Measurements from ENCODE around the gene DNER.
"Not testable (repeated sequence)": the region's sequence is repeated elsewhere in the genome, so short reads cannot be mapped to it uniquely, and the experiment has no call there.

Gene DNER

DNA sequence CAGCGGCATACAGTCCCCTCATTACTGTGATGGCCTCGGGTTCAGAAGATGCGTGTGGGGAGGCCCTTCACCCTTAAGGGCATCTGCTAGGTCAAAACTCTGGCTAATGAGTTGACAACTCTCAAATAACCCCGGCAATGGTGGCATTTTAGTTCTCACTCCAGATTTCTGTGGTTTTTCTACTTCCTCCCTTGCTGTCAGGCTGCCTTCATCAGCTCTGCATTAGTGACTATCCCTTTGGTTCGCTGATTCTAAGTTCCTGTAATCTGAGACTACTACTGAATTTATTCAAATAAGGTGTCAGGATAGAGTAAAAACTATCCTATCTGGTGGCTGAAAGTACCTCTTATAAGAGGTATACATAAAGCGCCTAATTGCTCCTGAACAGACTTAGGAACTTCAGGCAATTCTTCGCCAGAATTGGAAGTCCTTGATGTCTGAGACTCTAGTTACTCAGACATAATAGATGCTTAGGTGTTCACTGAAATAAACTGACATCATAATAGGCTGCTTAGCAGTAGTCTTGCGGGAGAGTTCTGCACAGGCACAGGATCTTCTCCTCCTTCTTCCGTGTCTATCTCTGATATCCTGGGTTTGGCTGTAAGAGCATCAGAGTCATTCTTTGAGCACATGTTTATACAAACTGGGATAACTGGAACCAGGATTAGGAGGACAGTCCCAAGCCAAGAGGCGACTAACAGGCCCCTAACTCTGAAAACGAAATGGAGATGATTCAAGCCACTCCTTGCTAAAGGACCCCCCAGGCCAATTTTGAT lies 194.5 kb downstream of the DNER start:
- no peaks in the 10 kb centered on the region for H3K9me3 Mint-ChIP-seq
- ATAC-seq (replicated peaks; ENCODE audit: extremely low read depth, poor library complexity, severe bottlenecking) (no peak), DNase-seq (ENCODE audit: low spot score in 2 of 2) (no peak)
- no peak overlapping the region for H3K4me3 Mint-ChIP-seq
- H3K36me3 Mint-ChIP-seq (ENCODE audit: insufficient read depth) = no peaks in the 10 kb centered on the region
- no peaks in the 10 kb centered on the region for H3K4me1 Mint-ChIP-seq
- H3K27ac Mint-ChIP-seq (ENCODE audit: low read depth) = no peak overlapping the region
- H3K27me3 Mint-ChIP-seq = peaks cover 16% of the 10 kb centered on the region

- H3K36me3 Mint-ChIP-seq (ENCODE audit: insufficient read depth) = peaks cover 1% of the 10 kb centered on the region
- no peaks in the 10 kb centered on the region for H3K4me1 Mint-ChIP-seq
- H3K27me3 Mint-ChIP-seq = peaks cover 4% of the 10 kb centered on the region
- no peak overlapping the region for H3K27ac Mint-ChIP-seq (ENCODE audit: low read depth)
- no peak for ATAC-seq (replicated peaks; ENCODE audit: extremely low read depth, poor library complexity, severe bottlenecking)
- H3K4me3 Mint-ChIP-seq = no peak overlapping the region
- no peaks in the 10 kb centered on the region for H3K9me3 Mint-ChIP-seq
- no peak for DNase-seq (ENCODE audit: low spot score in 2 of 2)
These were observed 200.0 kb downstream of the DNER start for GRCh38 chr2:229514273-229514895.

- Mint-ChIP-seq H3K4me1 (no peaks in the 10 kb centered on the region), H3K9me3 (no peaks in the 10 kb centered on the region), H3K27ac (ENCODE audit: low read depth) (no peak overlapping the region), H3K4me3 (no peak overlapping the region), H3K27me3 (no peaks in the 10 kb centered on the region), H3K36me3 (ENCODE audit: insufficient read depth) (peaks cover 1% of the 10 kb centered on the region)
- DNase-seq (ENCODE audit: low spot score in 2 of 2) (no peak), ATAC-seq (replicated peaks; ENCODE audit: extremely low read depth, poor library complexity, severe bottlenecking) (no peak)
These were observed 202.8 kb downstream of the DNER start for GRCh38 chr2:229511524-229511923.

DNA sequence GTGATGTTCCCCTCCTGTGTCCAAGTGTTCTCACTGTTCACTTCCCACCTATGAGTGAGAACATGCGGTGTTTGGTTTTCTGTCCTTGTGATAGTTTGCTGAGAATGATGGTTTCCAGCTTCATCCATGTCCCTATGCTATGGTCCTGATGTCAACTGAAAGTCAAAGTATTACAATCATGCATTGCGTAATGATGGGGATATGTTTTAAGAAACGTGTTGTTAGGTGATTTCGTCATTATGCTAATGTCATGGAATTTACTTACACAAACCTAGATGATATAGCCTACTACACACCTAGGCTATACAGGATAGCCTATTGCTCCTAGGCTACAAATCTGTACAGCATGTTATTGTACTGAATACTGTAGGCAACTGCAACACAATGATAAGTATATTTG lies 207.7 kb downstream of the DNER start:
- H3K27ac Mint-ChIP-seq (ENCODE audit: low read depth); H3K9me3 Mint-ChIP-seq; ATAC-seq (replicated peaks; ENCODE audit: extremely low read depth, poor library complexity, severe bottlenecking); DNase-seq (ENCODE audit: low spot score in 2 of 2); H3K4me3 Mint-ChIP-seq; H3K27me3 Mint-ChIP-seq; H3K36me3 Mint-ChIP-seq (ENCODE audit: insufficient read depth); H3K4me1 Mint-ChIP-seq: not testable (repeated sequence)

DNA sequence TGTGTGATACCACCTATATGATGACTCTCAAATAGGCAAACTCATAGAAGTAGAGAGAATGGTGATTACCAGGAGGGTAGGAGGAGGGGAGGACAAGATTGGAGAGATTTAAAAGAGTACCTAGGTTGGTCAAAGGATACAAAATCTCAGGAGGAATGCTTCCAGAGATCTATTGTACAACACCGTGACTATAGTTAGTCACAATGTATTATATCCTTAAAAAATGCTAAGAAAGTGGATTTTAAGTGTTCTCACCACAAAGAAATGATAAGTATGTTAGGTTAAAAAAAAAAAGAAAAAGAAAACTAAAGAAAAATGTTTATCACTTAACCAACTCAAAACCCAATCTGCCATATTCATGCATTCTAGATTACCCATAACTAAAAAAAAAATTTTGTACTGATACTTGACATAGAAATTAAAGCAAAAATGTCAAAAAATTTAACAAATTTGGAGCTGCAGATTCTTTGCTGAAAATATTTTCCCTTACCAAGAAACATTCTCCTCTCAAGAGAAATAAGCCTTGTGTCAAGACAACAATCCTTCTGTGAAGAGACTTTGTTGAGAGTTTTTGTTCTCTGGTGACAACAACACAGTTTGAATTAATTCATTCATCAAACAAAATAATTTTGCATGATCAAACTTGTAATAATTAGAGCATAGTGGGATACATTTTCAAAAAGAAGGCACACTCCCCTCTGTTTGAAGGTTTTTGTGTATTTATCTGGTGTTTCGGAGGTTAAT lies 213.1 kb downstream of the DNER start:
- Mint-ChIP-seq H3K36me3 (ENCODE audit: insufficient read depth) (no peaks in the 10 kb centered on the region), H3K4me3 (no peak overlapping the region), H3K27ac (ENCODE audit: low read depth) (no peak overlapping the region), H3K27me3 (no peaks in the 10 kb centered on the region), H3K4me1 (no peaks in the 10 kb centered on the region), H3K9me3 (no peaks in the 10 kb centered on the region)
- DNase-seq (ENCODE audit: low spot score in 2 of 2) (no peak), ATAC-seq (replicated peaks; ENCODE audit: extremely low read depth, poor library complexity, severe bottlenecking) (no peak)

DNA sequence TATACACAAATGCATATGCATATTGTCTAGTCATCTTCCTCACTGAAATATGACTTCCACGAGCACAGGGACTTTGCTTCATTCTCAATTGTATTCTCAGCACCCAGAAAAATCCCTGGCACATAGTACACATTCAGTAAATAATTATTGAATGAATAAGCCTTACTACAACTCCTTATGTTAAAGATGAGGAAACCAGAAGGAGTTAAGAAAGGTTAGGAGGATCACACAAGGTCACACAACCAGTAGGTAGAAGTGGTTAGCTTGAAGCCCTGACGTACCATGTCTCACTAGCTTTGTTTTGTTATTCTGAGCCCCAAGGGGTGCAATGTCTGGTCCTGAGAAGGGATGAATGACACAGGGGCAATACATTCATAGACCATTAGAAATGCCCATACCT lies 222.3 kb downstream of the DNER start:
- no peaks in the 10 kb centered on the region for H3K36me3 Mint-ChIP-seq (ENCODE audit: insufficient read depth)
- DNase-seq (ENCODE audit: low spot score in 2 of 2) = no peak
- no peak for ATAC-seq (replicated peaks; ENCODE audit: extremely low read depth, poor library complexity, severe bottlenecking)
- H3K27me3 Mint-ChIP-seq = peaks cover 29% of the 10 kb centered on the region
- H3K27ac Mint-ChIP-seq (ENCODE audit: low read depth) = no peak overlapping the region
- peaks cover 10% of the 10 kb centered on the region for H3K9me3 Mint-ChIP-seq
- no peak overlapping the region for H3K4me3 Mint-ChIP-seq
- no peaks in the 10 kb centered on the region for H3K4me1 Mint-ChIP-seq

DNA sequence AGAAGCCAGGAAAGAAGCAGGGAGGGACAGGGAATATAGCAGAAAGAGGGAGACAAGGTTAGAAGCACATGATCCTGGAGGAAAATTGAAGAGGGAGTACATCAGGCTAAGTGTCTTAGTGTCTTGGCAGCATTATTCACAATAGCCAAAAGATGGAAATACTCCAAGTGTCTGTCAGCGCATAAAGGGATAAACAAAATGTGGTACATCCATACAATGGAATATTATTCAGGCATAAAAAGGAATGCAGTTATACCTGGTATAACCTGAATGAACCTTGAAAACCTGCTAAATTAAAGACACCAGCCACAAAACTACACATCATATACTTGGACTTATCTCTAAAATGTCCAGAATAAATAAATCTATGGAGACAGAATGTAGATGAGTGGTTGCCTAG lies 224.2 kb downstream of the DNER start:
- Mint-ChIP-seq H3K4me1 (no peaks in the 10 kb centered on the region), H3K36me3 (ENCODE audit: insufficient read depth) (no peaks in the 10 kb centered on the region), H3K27ac (ENCODE audit: low read depth) (no peak overlapping the region), H3K4me3 (no peak overlapping the region), H3K9me3 (peaks cover 10% of the 10 kb centered on the region), H3K27me3 (peaks cover 26% of the 10 kb centered on the region)
- ATAC-seq (replicated peaks; ENCODE audit: extremely low read depth, poor library complexity, severe bottlenecking) (no peak), DNase-seq (ENCODE audit: low spot score in 2 of 2) (no peak)

DNA sequence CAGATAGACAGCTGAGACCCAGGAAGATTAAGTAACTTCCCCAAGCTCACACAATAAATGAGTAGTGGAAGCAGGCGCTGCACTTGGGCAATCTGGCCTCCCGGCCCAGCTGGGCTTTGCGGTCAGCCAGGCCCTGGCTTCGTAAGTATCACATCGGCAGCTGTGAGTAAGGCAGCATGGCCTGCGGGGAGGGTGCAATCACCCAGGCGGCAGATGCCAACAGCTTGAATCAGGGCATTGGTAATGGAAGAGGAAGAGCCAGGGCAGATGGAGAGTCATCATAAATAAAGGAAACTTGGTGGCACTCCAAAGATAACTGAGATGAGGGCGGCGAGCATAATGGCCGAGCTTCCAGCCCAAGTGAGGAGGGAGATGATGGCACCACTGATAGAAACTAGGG lies 225.3 kb downstream of the DNER start:
- H3K27ac Mint-ChIP-seq (ENCODE audit: low read depth) = no peak overlapping the region
- no peak for ATAC-seq (replicated peaks; ENCODE audit: extremely low read depth, poor library complexity, severe bottlenecking)

DNA sequence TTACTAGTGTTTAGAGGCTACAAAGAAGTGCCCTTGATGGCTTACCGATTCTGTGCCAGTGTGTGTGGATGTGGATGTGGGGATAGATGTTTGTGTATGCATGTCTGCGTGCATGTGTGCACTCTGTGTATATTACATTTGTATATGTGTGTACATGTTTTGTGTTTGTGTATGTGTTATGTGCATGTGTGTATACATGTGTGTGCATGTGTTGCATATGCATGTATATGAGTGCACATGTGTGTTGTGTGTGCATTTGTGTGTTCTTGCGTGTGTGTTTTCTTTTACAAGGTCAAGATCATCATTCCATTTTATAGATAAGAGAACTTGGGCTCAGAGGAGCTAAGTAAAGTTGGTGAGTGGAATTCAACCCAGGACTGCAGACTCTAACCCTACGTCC lies 226.1 kb downstream of the DNER start:
- Mint-ChIP-seq H3K4me3 (no peak overlapping the region), H3K4me1 (no peaks in the 10 kb centered on the region), H3K36me3 (ENCODE audit: insufficient read depth) (no peaks in the 10 kb centered on the region), H3K9me3 (peaks cover 10% of the 10 kb centered on the region), H3K27me3 (peaks cover 10% of the 10 kb centered on the region), H3K27ac (ENCODE audit: low read depth) (no peak overlapping the region)
- ATAC-seq (replicated peaks; ENCODE audit: extremely low read depth, poor library complexity, severe bottlenecking) (no peak), DNase-seq (ENCODE audit: low spot score in 2 of 2) (no peak)

More for the DNA sequence above, 225.3 kb downstream of the DNER start:
- Mint-ChIP-seq H3K4me1 (no peaks in the 10 kb centered on the region), H3K9me3 (peaks cover 10% of the 10 kb centered on the region), H3K36me3 (ENCODE audit: insufficient read depth) (no peaks in the 10 kb centered on the region), H3K27me3 (peaks cover 14% of the 10 kb centered on the region), H3K4me3 (no peak overlapping the region)
- no peak for DNase-seq (ENCODE audit: low spot score in 2 of 2)

DNA sequence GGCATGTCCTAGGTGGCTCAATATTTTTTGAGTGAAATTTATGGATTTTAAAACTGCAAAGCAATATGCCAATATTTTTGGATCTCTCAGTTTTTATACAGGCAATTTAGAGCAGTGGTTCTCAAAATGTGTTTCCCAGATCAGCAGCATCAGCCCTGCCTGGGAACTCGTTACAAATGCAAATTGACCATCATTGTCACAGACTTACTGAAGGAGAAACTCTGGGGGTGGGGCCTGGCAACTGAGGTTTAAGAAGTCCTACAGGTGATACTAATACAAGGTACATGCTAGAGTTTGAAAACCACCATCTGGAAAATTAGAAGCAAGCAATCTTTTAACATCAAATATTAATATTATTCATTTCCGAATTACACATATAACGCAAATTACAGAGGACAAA lies 227.7 kb downstream of the DNER start:
- Mint-ChIP-seq H3K4me1 (no peaks in the 10 kb centered on the region), H3K36me3 (ENCODE audit: insufficient read depth) (no peaks in the 10 kb centered on the region), H3K9me3 (peaks cover 10% of the 10 kb centered on the region), H3K27me3 (peaks cover 10% of the 10 kb centered on the region), H3K27ac (ENCODE audit: low read depth) (no peak overlapping the region), H3K4me3 (no peak overlapping the region)
- no peak for DNase-seq (ENCODE audit: low spot score in 2 of 2)
- ATAC-seq (replicated peaks; ENCODE audit: extremely low read depth, poor library complexity, severe bottlenecking) = no peak

DNA sequence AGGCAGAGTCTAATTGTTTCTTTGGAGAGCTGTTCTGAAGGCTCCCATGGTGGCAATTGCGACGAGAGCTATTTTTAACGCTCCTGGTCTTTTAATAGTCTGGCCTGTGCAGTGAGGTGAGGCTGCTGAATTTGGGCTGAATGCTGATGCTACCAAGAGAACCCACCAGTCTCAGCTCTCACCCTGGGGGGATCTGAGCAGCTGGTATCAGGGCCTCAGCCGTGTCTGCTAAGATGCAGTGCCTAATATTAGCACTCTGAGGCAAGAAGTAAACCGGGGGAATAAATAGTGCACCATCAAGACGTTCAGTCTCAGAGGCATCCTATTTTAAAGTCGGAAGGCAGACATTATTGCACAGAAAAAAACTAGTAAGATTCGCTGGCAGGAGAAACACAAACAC lies 228.5 kb downstream of the DNER start:
- Mint-ChIP-seq H3K9me3 (peaks cover 10% of the 10 kb centered on the region), H3K36me3 (ENCODE audit: insufficient read depth) (no peaks in the 10 kb centered on the region), H3K27ac (ENCODE audit: low read depth) (no peak overlapping the region), H3K27me3 (peaks cover 10% of the 10 kb centered on the region), H3K4me3 (no peak overlapping the region), H3K4me1 (no peaks in the 10 kb centered on the region)
- DNase-seq (ENCODE audit: low spot score in 2 of 2) (no peak), ATAC-seq (replicated peaks; ENCODE audit: extremely low read depth, poor library complexity, severe bottlenecking) (no peak)

GRCh38 chr2:229477269-229477755 lies 237.0 kb downstream of the DNER start:
- DNase-seq (ENCODE audit: low spot score in 2 of 2) (no peak), ATAC-seq (replicated peaks; ENCODE audit: extremely low read depth, poor library complexity, severe bottlenecking) (no peak)
- Mint-ChIP-seq H3K27me3 (peaks cover 32% of the 10 kb centered on the region), H3K4me1 (no peaks in the 10 kb centered on the region), H3K9me3 (no peaks in the 10 kb centered on the region), H3K27ac (ENCODE audit: low read depth) (no peak overlapping the region), H3K4me3 (no peak overlapping the region), H3K36me3 (ENCODE audit: insufficient read depth) (no peaks in the 10 kb centered on the region)

DNA sequence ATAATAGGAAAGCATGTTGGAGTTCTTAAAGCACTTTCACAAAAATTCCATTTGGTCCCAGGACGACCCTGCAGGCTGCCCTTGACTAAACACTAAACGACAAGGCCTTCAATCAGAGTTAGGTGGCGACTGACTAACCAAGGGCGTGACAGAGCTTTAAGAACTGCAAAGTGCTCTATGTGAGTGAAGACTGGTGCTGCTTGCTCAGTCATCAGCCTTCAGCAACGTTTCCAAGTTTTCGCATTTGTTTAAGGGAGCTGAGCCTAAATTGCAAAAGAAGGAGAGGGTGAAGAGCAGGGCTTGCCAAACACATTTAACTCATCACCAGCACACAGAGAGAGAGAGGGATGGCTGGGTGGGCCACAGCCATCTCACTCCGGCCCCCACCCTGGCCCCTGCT lies 238.6 kb downstream of the DNER start:
- H3K27ac Mint-ChIP-seq (ENCODE audit: low read depth) = no peak overlapping the region
- DNase-seq (ENCODE audit: low spot score in 2 of 2) (no peak), ATAC-seq (replicated peaks; ENCODE audit: extremely low read depth, poor library complexity, severe bottlenecking) (no peak)
- no peaks in the 10 kb centered on the region for H3K9me3 Mint-ChIP-seq
- H3K27me3 Mint-ChIP-seq = peaks cover 32% of the 10 kb centered on the region
- no peaks in the 10 kb centered on the region for H3K4me1 Mint-ChIP-seq
- H3K36me3 Mint-ChIP-seq (ENCODE audit: insufficient read depth) = no peaks in the 10 kb centered on the region
- no peak overlapping the region for H3K4me3 Mint-ChIP-seq

Data from central memory CD8-positive, alpha-beta T cell (primary cell).